Measurements from ENCODE around the gene SLC17A2.

Gene SLC17A2, protein sequence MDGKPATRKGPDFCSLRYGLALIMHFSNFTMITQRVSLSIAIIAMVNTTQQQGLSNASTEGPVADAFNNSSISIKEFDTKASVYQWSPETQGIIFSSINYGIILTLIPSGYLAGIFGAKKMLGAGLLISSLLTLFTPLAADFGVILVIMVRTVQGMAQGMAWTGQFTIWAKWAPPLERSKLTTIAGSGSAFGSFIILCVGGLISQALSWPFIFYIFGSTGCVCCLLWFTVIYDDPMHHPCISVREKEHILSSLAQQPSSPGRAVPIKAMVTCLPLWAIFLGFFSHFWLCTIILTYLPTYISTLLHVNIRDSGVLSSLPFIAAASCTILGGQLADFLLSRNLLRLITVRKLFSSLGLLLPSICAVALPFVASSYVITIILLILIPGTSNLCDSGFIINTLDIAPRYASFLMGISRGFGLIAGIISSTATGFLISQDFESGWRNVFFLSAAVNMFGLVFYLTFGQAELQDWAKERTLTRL
- 0 reads per million in 2 donors for total RNA-seq

DNA sequence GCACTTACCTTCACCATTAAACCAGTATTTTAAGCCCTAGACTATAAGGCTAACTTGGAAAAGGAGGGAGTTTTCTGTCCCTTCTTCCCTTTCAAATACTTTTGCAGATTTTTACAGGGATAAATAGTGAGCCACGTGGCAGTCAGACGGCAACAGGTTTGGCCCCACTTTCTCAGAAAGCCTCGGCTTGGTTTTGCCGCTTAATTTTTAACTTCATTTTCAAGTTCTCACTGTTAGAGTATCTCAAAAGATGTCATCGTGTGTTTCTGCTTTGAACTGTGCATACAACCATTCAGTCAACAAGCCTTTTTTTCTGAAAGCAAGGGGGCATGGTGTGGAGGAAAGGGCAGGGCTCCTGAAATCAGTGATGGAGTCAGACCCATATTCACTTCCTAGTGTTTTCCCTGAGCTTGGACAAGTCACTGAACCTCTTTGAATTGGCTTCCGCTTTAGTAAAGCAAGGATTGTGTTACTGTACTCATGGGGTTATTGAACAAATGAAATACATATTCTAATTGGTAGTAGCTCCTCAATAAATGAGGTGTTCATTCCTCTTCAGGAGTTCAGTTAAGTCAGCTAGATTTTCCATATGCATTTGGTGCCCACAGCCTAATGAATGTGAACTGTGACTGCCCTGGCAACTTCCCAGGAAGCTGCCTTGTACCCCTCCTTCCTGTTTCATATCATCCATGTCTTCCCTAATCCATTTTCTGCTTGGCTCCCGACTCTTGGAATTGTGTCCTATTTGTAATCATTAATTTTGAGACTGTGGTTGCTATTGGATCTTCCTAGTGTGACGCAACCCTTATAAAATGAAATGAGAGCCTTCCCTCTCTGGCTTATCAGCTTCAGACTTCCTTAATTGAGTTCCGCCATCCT, at the start of gene SLC17A2:
SLC17A2 (minus strand) TSS at position 160 of the 879 bp plus-strand sequence. CDS start 4,895 bp downstream, outside the sequence.
- no peak for DNase-seq

- DNase-seq, result no peak
These were observed 45.6 kb upstream of the SLC17A2 start for GRCh38 chr6:25975923-25976560.

- no peak for DNase-seq
These were observed 43.5 kb upstream of the SLC17A2 start for GRCh38 chr6:25973923-25974555.

GRCh38 chr6:25972902-25973301, 42.4 kb upstream of the SLC17A2 start:
- no peak for DNase-seq

DNA sequence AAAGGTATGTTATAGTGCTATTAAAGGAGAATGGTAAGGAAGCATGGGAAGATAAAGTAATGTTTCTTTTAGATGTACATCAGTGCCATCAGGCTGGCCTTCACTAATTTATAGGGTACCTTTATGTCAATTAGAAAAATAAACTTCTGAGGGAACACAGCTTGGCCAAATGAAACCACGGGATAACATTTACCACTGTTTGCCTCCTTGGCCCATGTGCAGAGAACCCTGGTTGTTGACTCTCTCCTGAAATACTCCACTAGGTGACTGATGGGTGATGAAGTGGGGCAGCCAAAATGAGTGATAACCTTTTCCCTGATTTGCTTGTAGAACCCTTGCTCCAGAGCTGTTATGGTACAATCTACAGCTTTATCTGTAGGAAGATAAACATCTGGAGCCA, 41.6 kb upstream of the SLC17A2 start:
- no peak for DNase-seq

DNA sequence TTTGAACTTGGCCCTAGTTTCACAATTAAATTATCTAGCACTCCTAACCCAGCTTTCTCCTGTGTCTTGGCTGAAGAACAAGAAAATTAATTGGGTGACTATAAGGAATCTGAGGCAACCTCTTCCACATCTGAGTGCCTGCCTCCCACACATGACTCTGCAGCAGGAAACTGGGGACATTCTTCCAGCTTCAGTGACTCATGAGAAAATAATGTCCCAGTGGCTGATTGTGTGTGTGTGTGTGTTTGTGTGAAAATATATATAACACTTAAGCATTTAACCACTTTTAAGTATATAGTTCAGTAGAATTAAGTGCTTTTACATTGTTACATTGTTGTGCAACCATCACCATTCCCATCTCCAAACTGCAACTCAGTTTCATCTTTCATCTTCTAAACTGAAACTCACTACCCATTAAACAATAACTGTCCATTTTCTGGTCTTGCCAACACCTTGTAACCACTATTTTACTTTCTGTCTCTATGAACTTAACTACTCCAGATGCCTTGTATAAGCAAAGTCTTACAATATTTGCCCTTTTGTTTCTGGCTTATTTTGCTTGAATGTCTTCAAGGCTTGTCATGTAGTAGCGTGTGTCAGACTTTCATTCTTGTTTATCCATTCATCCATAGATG, 40.8 kb upstream of the SLC17A2 start:
- no peak for DNase-seq

DNA sequence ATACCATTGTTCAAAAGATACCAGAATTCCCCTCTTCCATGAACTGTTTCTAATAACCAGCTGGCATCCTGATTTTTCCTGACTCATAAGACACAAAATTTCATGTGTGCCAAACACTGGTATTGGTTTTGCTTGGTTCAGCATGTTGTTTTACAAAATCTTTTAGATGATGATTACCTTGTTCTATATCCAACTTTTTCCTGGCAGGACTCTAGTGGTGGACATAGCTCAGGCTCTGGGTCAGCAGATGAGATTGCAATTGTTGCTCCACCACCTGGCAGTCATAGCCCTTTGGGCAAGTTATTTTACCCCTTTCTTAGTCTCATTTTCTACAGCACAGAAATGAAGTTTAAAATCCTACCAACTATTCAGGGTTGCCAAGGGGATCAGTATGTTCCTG, 38.3 kb upstream of the SLC17A2 start:
- no peak for DNase-seq

- DNase-seq, result no peak
These were observed 36.2 kb upstream of the SLC17A2 start for GRCh38 chr6:25966711-25967110.

DNA sequence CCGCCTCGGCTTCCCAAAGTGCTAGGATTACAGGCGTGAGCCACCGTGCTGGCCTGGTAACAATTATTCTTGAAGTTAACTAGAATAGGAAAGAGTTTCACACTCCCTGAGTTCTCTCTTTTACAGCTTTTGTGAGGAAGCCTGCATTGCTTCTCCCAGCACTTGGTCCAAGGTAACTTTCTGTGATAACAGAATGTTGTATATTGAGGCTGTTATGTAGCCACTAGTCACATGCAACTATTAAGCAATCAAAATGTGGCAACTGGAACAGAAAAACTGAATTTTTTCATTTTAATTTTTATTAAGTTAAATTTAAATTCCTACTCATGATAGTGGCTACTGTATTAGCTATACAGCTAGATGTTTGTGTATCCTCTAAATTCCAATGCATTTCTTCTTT, 34.6 kb upstream of the SLC17A2 start:
- DNase-seq, result no peak

- DNase-seq, result no peak
These were observed 33.1 kb upstream of the SLC17A2 start for GRCh38 chr6:25963426-25964123.

DNA sequence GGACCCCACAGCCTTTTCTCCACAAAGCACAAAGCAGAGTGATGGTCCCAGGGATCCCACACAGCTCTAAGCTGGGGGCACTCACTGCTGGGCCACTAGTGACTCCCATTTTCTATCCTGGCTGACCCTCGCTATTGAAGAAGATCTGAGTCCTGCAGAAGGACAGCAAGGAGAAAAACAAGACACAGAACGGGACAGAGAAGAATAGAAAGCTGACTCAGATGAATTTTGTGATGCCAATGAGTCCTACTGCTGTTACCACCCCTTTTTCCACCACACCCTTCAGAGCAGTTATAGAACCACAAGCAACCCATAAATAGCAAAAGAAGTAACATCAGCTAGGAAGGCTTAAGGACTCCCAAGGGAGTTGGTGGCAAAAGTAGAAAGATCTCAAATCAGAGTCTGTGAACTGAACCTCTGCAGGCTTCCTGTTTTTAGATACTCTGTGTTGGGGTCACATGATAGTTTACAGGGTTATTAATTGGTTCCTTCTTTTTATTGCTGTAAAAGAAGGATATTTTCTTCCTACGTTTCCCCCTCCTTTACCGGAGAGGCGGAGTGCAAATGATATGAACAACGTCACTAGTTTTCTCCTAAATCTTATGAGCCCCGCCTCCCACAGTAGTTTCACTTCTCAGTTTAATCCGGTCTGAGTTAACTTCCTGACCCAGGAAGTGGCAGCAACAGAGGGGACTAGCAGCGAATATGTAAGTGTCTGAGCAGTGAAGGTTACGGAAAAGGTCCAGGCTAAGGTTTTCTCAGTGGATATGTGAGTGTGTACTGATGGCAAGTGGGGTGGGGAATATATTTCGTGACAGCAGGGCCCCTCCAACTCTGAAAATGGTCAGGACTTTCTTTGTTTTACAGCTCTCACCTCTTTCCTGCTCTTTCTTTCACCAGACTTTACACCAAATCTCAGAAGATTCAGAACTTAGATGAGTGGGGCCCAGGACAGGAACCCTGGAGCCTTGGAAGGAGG, 31.9 kb upstream of the SLC17A2 start, which contains the start of gene TRIM38:
TRIM38 (plus strand) TSS at position 654 of the 979 bp plus-strand sequence. CDS start 3,721 bp downstream, outside the sequence.
- DNase-seq, result peak in 4 of 5 experiments; percentile 41 to 96 (median 73)

DNA sequence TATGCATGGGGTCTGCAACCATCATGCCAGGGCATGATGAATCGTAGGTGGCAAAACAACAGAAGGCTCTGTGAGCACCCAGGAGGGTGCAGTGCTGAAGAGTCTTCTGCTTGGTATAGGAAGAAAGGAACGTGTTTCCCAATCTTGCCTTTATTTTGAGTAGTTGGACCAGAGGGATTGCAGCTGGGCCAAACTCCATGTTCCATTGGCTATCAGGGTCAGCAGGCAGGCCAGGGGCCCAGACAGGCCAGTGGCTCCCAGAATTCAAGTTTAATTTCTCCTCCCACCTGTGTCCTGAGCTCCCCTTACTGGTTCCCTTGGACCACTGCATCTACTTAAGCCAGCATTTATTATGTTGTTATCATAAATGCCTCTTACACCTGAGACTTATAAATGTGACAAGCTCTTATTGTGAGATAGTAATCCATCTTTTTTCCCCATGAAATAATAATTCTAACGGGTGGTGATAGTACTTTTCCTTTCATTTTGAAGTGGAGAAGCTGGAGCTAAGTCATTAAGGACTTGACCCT, 31.2 kb upstream of the SLC17A2 start:
- DNase-seq, result no peak

- peak in 1 of 5 experiments; percentile 53 for DNase-seq
These were observed 30.2 kb upstream of the SLC17A2 start for GRCh38 chr6:25960734-25961133.

DNA sequence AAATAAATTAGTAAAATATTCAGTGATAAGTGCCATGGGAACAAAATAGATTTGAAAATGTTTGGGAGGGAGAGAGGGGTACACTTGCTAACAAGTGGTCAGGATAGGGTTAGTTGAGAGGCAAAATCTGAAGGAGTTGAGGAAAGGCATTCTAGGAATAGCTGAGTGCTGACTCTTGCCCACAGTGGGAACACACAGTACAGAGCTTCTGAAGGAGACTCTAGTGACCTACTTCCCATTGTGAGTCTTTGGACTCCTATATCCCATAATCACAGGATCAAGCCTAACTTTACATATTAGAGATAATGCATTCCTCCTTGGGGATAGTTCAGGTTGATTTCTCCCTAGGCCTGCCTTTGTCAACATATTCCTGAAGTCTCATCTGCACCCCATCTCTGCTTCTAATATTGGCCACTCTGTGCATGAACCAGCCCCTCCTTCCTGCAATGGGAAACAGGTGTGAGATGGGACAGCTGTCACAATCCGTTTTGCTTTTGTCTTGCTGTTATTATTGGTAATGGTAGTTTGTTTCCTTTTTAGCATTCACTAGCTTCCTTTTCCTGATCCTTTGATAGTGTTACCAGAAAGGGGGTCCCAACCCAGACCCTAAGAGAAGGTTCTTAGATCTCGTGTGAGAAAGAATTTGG, 29.5 kb upstream of the SLC17A2 start:
- no peak for DNase-seq

DNA sequence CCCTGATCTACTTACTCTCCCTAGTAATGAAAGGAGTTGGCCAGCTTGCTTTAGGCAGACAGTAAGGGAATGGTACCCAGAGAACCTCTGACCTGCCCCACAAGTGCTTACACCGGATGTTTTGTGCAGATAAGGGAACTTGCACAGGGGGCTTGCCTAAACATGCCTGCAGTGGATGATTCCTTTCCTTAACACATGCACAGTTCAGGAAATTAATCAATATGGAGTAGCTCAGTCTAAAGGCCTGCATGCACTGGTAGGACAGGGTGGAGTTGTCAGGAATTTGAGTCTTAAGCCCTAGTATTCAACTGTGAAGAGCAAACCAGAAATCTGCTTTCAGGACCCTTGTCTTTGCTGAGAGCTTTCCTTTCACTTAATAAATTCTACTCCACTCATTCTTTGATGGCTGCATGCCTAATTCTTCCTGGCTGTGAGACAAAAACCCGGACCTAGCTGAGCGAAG, 28.2 kb upstream of the SLC17A2 start:
- peak in 1 of 5 experiments; percentile 29 for DNase-seq

DNA sequence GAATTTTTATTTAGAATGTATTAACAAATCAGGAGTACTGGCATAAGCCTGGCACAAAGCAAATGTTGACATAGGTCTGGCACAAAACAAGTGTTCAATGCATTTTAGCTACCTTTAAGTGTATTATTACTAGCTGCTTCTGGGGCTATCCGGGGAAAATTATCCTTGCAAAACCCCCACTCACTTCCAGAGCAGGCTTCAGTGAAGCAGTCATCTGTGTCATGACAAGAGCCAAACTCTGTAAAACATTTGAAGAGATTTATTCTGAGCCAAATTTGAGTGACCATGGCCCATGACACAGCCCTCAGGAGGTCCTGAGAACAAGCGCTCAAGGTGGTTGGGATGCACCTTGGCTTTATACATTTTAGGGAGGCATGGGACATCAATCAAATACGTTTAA, 25.7 kb upstream of the SLC17A2 start:
- DNase-seq, result no peak

GRCh38 chr6:25954756-25955155, 24.3 kb upstream of the SLC17A2 start:
- DNase-seq, result no peak

GRCh38 chr6:25953733-25954132, 23.2 kb upstream of the SLC17A2 start:
- DNase-seq, result no peak

DNA sequence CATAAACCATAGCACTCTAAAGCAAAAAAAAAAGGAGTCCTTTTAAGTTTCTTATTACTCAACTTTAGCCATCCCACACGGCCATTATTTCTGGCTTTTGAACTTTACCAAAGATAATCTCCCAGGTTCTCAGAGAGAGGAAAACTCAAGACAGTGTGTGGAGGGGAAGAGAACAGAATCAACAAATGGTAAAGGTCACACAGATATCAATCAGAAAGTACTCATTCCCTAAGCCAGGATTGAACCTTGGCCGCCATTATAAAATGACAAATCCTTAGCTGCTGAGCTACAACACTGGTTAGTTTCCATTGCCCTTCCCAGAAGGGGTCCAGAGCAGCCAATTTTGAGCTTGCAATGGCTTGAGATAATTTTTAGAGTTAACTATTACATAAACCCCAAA, 22.0 kb upstream of the SLC17A2 start:
- DNase-seq, result no peak

All from T-helper 2 cell (primary cell).